ENCODE results near the gene IL17A.

GRCh38 chr6:52233005-52233404 is 46.8 kb downstream of the IL17A start:
- TF ChIP-seq POLR2A (IDR thresholded peaks at IDR 0.05) = no peak
- TF ChIP-seq, protein P1, sequence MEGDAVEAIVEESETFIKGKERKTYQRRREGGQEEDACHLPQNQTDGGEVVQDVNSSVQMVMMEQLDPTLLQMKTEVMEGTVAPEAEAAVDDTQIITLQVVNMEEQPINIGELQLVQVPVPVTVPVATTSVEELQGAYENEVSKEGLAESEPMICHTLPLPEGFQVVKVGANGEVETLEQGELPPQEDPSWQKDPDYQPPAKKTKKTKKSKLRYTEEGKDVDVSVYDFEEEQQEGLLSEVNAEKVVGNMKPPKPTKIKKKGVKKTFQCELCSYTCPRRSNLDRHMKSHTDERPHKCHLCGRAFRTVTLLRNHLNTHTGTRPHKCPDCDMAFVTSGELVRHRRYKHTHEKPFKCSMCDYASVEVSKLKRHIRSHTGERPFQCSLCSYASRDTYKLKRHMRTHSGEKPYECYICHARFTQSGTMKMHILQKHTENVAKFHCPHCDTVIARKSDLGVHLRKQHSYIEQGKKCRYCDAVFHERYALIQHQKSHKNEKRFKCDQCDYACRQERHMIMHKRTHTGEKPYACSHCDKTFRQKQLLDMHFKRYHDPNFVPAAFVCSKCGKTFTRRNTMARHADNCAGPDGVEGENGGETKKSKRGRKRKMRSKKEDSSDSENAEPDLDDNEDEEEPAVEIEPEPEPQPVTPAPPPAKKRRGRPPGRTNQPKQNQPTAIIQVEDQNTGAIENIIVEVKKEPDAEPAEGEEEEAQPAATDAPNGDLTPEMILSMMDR (IDR thresholded peaks at IDR 0.05 in 8 of 11, conservative IDR thresholded peaks at IDR 0.05 in 3 of 11) = no peak

All from spleen (tissue), 7 donors.